CD14-positive monocyte (primary cell): ENCODE data around the gene CPLANE1. TPM values are rescaled to one million over a fixed set of nuclear protein-coding genes. Genes with fewer than 3 reads are reported as not detected.
"Not testable (repeated sequence)": the region's sequence is repeated elsewhere in the genome, so short reads cannot be mapped to it uniquely, and the experiment has no call there.

Experiments used
- DNase-seq, 3 donors: peaks; one replicate each; pipeline ENCODE4 v3.0.0-alpha.2; 2011 to 2022
- H2AFZ ChIP-seq: 2 replicates; pipeline ENCODE4 v1.6.0; 2012; ENCODE audit warnings: mild to moderate bottlenecking, low read depth, low read length, inconsistent platforms; ENCODE audit not compliant: insufficient read depth, poor library complexity, severe bottlenecking
- H3K27ac ChIP-seq, 2 donors: 1 replicate in 1 of 2; 2 replicates in 1 of 2; pipeline ENCODE4 v1.5.1; 2012 to 2013; ENCODE audit warnings: low read length in 2 of 2, control low read depth in 1 of 2, inconsistent platforms in 1 of 2, low read depth in 1 of 2, mild to moderate bottlenecking in 1 of 2
- H3K27me3 ChIP-seq, 2 donors: one replicate each; pipeline versions ENCODE4 v1.6.0 to v1.6.1; 2011 to 2013; ENCODE audit warnings: low read length in 2 of 2; ENCODE audit not compliant: control insufficient read depth in 2 of 2, insufficient read depth in 2 of 2
- H3K36me3 ChIP-seq, 2 donors: replicated peaks in 1 of 2; 1 replicate in 1 of 2; 2 replicates in 1 of 2; pipeline versions ENCODE4 v1.5.1 to v1.6.1; 2012 to 2013; ENCODE audit warnings: low read length in 2 of 2, control low read depth in 1 of 2, inconsistent platforms in 1 of 2, mild to moderate bottlenecking in 1 of 2; ENCODE audit not compliant: insufficient read depth in 2 of 2, control insufficient read depth in 1 of 2
- H3K4me1 ChIP-seq, 2 donors: 1 replicate in 1 of 2; 2 replicates in 1 of 2; pipeline versions ENCODE4 v1.5.1 to v1.6.1; 2012 to 2013; ENCODE audit warnings: low read length in 2 of 2, control low read depth in 1 of 2, inconsistent platforms in 1 of 2, mild to moderate bottlenecking in 1 of 2, moderate library complexity in 1 of 2; ENCODE audit not compliant: insufficient read depth in 2 of 2, control insufficient read depth in 1 of 2
- H3K4me2 ChIP-seq: replicated peaks from 2 replicates; pipeline ENCODE3; 2012; ENCODE audit warnings: low read length, moderate library complexity, mild to moderate bottlenecking; ENCODE audit not compliant: poor library complexity, severe bottlenecking; ENCODE audit errors: extremely low read depth
- H3K4me3 ChIP-seq, 3 experiments: fragments of 200-600 bp in 1 of 3; sonication (generic) in 1 of 3; replicated peaks in 1 of 3; 1 replicate in 2 of 3; 2 replicates in 1 of 3; pipeline ENCODE4 v1.5.1; 2011 to 2013; ENCODE audit warnings: low read length in 3 of 3, mild to moderate bottlenecking in 3 of 3, control low read depth in 2 of 3, low read depth in 2 of 3, inconsistent platforms in 1 of 3, moderate library complexity in 1 of 3
- H3K79me2 ChIP-seq: 2 replicates; pipeline ENCODE4 v1.6.0; 2012; ENCODE audit warnings: mild to moderate bottlenecking, control low read depth, inconsistent platforms, low read length, moderate library complexity; ENCODE audit not compliant: insufficient read depth
- H3K9ac ChIP-seq: 2 replicates; pipeline ENCODE4 v1.6.0; 2017; ENCODE audit warnings: low read length, mild to moderate bottlenecking; ENCODE audit not compliant: insufficient read depth, poor library complexity, severe bottlenecking
- H3K9me3 ChIP-seq, 2 donors: replicated peaks in 1 of 2; 1 replicate in 1 of 2; 2 replicates in 1 of 2; pipeline versions ENCODE4 v1.5.1 to v1.6.1; 2012 to 2013; ENCODE audit warnings: low read length in 2 of 2, control low read depth in 1 of 2; ENCODE audit not compliant: control insufficient read depth in 1 of 2, insufficient read depth in 1 of 2
- H4K20me1 ChIP-seq: 2 replicates; pipeline ENCODE4 v1.6.0; 2012; ENCODE audit warnings: mild to moderate bottlenecking, low read length, control low read depth, moderate library complexity; ENCODE audit not compliant: insufficient read depth
- H3K27ac Mint-ChIP-seq, 7 donors: one replicate each; pipeline ENCODE4 v1.8.0; 2020; ENCODE audit warnings: mild to moderate bottlenecking in 7 of 7, mixed read lengths in 7 of 7, moderate library complexity in 6 of 7, inconsistent platforms in 2 of 7
- H3K27me3 Mint-ChIP-seq, 3 donors: one replicate each; pipeline ENCODE4 v1.8.0; 2021 to 2022; ENCODE audit warnings: low read depth in 3 of 3, mild to moderate bottlenecking in 3 of 3, mixed read lengths in 3 of 3, moderate library complexity in 3 of 3, inconsistent platforms in 1 of 3
- H3K36me3 Mint-ChIP-seq, 2 donors: one replicate each; pipeline ENCODE4 v1.8.0; 2020; ENCODE audit warnings: mixed read lengths in 2 of 2, inconsistent platforms in 1 of 2, mild to moderate bottlenecking in 1 of 2
- H3K4me1 Mint-ChIP-seq: one replicate; pipeline ENCODE4 v1.8.0; 2020; ENCODE audit warnings: mild to moderate bottlenecking, mixed read lengths
- H3K4me3 Mint-ChIP-seq, 2 donors: one replicate each; pipeline ENCODE4 v1.8.0; 2020; ENCODE audit warnings: mild to moderate bottlenecking in 2 of 2, mixed read lengths in 2 of 2, moderate library complexity in 1 of 2
- H3K9me3 Mint-ChIP-seq, 7 donors: one replicate each; pipeline ENCODE4 v1.8.0; 2020 to 2022; ENCODE audit warnings: mixed read lengths in 7 of 7, mild to moderate bottlenecking in 6 of 7, moderate library complexity in 6 of 7, inconsistent platforms in 2 of 7
- WGBS: methylation state at CpG from one replicate; pipeline ENCODE4 v1.1.5; 2013; ENCODE audit warnings: missing lambda C conversion rate; ENCODE audit not compliant: insufficient coverage; 5-methylcytosine and 5-hydroxymethylcytosine counted together
- intact Hi-C, 2 donors: fragments of 100-400 bp; cut with micrococcal nuclease; formaldehyde crosslinking; loops; one replicate each; pipeline versions ENCODE4 v1.15.0 to v1.15.1; 2023
- polyA plus RNA-seq, 3 donors: library from polyadenylated mRNA; depleted of rRNA in 1 of 3; unstranded in 2 of 3; stranded (reverse) in 1 of 3; fragments of 300-500 nt in 2 of 3; fragments of >200 nt in 1 of 3; fragmentation: Illumina TruSeq in 2 of 3; gene quantifications; 1 replicate in 2 of 3; 2 replicates in 1 of 3; pipeline ENCODE4 v1.2.3, GENCODE V29; 2012 to 2021
- TF ChIP-seq, protein P1 (sequence below): fragments of 200-600 bp; IDR thresholded peaks from one replicate; pipeline ENCODE4 v1.8.0; 2022; ENCODE audit warnings: antibody characterized with exemption, mild to moderate bottlenecking

CPLANE1 gene
- polyA plus RNA-seq, 3 donors: 0.25 to 1.6 (median 0.88) TPM

DNA sequence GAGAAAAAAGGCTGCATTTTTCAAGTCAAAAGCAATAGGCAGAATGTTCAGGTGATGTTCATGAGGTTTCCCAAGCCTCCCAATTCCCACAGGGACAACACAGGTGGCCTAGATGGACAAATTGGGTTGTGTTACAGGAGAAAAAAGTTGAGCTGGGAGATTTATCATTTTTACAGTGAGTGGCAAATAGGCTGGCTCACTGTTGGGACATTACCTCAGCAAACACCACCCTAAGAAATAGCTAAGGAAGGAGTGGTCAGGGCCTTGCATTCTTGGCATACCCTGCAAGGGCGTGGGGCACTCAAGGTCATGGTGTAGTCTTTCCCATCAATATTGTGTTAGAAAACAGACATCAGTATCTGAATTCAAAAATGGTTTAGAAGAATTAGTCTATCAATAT lies 23.3 kb upstream of the CPLANE1 start:
- H4K20me1 ChIP-seq: no peaks in the 10 kb centered on the region
- H3K9me3 Mint-ChIP-seq: peaks cover 6 to 27% (median 22%) of the 10 kb centered on the region in 7 donors
- H3K4me1 Mint-ChIP-seq: no peaks in the 10 kb centered on the region
- TF ChIP-seq, protein P1, sequence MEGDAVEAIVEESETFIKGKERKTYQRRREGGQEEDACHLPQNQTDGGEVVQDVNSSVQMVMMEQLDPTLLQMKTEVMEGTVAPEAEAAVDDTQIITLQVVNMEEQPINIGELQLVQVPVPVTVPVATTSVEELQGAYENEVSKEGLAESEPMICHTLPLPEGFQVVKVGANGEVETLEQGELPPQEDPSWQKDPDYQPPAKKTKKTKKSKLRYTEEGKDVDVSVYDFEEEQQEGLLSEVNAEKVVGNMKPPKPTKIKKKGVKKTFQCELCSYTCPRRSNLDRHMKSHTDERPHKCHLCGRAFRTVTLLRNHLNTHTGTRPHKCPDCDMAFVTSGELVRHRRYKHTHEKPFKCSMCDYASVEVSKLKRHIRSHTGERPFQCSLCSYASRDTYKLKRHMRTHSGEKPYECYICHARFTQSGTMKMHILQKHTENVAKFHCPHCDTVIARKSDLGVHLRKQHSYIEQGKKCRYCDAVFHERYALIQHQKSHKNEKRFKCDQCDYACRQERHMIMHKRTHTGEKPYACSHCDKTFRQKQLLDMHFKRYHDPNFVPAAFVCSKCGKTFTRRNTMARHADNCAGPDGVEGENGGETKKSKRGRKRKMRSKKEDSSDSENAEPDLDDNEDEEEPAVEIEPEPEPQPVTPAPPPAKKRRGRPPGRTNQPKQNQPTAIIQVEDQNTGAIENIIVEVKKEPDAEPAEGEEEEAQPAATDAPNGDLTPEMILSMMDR: no peak
- H3K9me3 ChIP-seq: peaks cover 0 to 11% of the 10 kb centered on the region in 2 donors
- no peaks in the 10 kb centered on the region for H3K4me1 ChIP-seq
- no peak for DNase-seq
- no peak overlapping the region for H3K4me2 ChIP-seq
- no peak overlapping the region for H3K9ac ChIP-seq
- H2AFZ ChIP-seq: no peak overlapping the region
- no peaks in the 10 kb centered on the region for H3K27me3 ChIP-seq
- intact Hi-C loops: no loop called here
- H3K27me3 Mint-ChIP-seq: peaks cover 0 to 2% (median 0%) of the 10 kb centered on the region in 3 donors
- WGBS: no CpG with 5 or more reads among the region's 1 CpG
- H3K4me3 ChIP-seq: no peak overlapping the region
- H3K36me3 Mint-ChIP-seq: no peaks in the 10 kb centered on the region
- no peaks in the 10 kb centered on the region for H3K79me2 ChIP-seq
- no peak overlapping the region for H3K27ac ChIP-seq
- H3K4me3 Mint-ChIP-seq: no peak overlapping the region
- no peaks in the 10 kb centered on the region for H3K36me3 ChIP-seq
- no peak overlapping the region for H3K27ac Mint-ChIP-seq

DNA sequence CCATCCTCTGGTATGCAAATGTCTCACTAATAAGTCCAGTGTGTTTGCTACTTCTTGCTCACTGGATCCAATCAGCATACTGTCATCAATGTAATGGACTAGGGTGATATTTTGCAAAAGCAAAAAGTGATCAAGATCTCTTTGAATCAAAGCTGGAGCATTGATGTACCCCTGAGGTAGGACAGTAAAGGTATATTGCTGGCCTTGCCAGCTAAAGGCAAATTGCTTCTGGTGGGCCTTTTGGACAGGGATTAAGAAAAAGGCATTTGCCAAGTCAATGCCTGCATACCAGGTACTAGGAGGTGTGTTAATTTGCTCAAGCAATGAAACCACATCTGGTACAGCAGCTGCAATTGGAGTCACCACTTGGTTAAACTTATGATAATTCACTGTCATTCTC lies 18.9 kb upstream of the CPLANE1 start:
- H3K79me2 ChIP-seq, H3K36me3 ChIP-seq, H4K20me1 ChIP-seq, H3K4me3 Mint-ChIP-seq, H3K4me3 ChIP-seq, H3K27ac Mint-ChIP-seq, H3K36me3 Mint-ChIP-seq, H3K27me3 Mint-ChIP-seq, H2AFZ ChIP-seq, H3K9ac ChIP-seq, intact Hi-C loops, H3K27ac ChIP-seq, H3K4me1 Mint-ChIP-seq, H3K27me3 ChIP-seq, DNase-seq, H3K4me1 ChIP-seq, H3K4me2 ChIP-seq: not testable (repeated sequence)
- peaks cover 6 to 33% (median 26%) of the 10 kb centered on the region in 7 donors for H3K9me3 Mint-ChIP-seq
- H3K9me3 ChIP-seq: peaks cover 0 to 11% of the 10 kb centered on the region in 2 donors
